ENCODE results near the gene TMEM138.
"Not testable (repeated sequence)": the region's sequence is repeated elsewhere in the genome, so short reads cannot be mapped to it uniquely, and the experiment has no call there.

The TMEM138 gene

GRCh38 chr11:61377461-61378160 is 15.4 kb downstream of the TMEM138 start:
- H3K9ac ChIP-seq = no peak overlapping the region
- H3K4me2 ChIP-seq = no peak overlapping the region
- peaks cover 24% of the 10 kb centered on the region for H3K9me3 ChIP-seq
- H3K27me3 ChIP-seq = no peaks in the 10 kb centered on the region
- H3K4me3 ChIP-seq = no peak overlapping the region
- no peak for TF ChIP-seq Cebpa-rat (IDR thresholded peaks at IDR 0.05)
- no peaks in the 10 kb centered on the region for H4K20me1 ChIP-seq
- H3K4me1 ChIP-seq = no peaks in the 10 kb centered on the region
- H3K27ac ChIP-seq = no peak overlapping the region
- peaks cover 40% of the 10 kb centered on the region for H3K36me3 ChIP-seq

- Histone ChIP-seq H3K27me3 (no peaks in the 10 kb centered on the region), H4K20me1 (no peaks in the 10 kb centered on the region), H3K36me3 (peaks cover 31% of the 10 kb centered on the region), H3K9me3 (peaks cover 14% of the 10 kb centered on the region), H3K4me1 (no peaks in the 10 kb centered on the region), H3K4me3 (no peak overlapping the region), H3K9ac (no peak overlapping the region), H3K4me2 (no peak overlapping the region), H3K27ac (no peak overlapping the region)
- no peak for TF ChIP-seq Cebpa-rat (IDR thresholded peaks at IDR 0.05)
These were observed 16.6 kb downstream of the TMEM138 start for GRCh38 chr11:61378713-61379313.

DNA sequence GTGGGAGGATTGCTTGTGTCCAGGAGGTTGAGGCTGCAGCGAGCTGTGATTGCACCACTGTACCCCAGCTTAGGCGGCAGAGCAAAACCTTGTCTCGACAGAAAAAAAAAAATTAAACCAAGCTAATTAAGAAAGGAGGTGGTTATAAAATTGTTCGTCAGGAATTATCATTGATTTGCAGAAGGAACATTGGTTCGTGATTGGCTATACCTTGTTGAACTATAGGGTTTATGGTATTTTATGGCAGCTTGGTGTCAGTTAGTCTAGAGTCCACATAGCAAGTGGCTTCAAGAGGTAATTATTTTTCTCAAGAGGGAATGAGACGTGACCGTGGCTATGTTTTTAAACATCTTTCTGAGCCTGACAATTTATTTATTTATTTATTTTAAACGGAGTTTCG is 18.7 kb downstream of the TMEM138 start:
- TF ChIP-seq Cebpa-rat (IDR thresholded peaks at IDR 0.05) = no peak
- Histone ChIP-seq H3K4me1 (no peaks in the 10 kb centered on the region), H3K27me3 (no peaks in the 10 kb centered on the region), H3K4me3 (no peak overlapping the region), H3K9ac (no peak overlapping the region), H3K9me3 (no peaks in the 10 kb centered on the region), H3K27ac (no peak overlapping the region), H4K20me1 (no peaks in the 10 kb centered on the region), H3K4me2 (no peak overlapping the region), H3K36me3 (peaks cover 18% of the 10 kb centered on the region)

DNA sequence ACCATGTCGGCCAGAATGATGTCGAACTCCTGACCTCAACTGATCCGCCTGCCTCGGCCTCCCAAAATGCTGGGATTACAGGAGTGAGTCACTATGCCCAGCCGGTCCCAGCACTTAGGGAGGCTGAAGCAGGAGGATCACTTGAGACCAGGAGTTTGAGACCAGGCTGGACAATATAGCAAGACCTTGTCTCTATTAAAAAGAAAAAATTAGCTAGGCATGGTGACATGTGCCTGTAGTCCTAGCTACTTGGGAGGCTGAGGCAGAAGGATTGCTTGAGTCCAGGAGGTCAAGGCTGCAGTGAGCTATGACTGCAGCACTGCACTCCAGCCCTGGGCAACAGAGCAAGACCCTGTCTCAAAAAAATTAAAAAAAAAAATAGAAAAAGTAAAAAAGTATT is 21.7 kb downstream of the TMEM138 start:
- H3K4me3 ChIP-seq, H3K36me3 ChIP-seq, H3K27me3 ChIP-seq, H4K20me1 ChIP-seq, H3K4me1 ChIP-seq, H3K9me3 ChIP-seq, H3K4me2 ChIP-seq, H3K27ac ChIP-seq, H3K9ac ChIP-seq: not testable (repeated sequence)

DNA sequence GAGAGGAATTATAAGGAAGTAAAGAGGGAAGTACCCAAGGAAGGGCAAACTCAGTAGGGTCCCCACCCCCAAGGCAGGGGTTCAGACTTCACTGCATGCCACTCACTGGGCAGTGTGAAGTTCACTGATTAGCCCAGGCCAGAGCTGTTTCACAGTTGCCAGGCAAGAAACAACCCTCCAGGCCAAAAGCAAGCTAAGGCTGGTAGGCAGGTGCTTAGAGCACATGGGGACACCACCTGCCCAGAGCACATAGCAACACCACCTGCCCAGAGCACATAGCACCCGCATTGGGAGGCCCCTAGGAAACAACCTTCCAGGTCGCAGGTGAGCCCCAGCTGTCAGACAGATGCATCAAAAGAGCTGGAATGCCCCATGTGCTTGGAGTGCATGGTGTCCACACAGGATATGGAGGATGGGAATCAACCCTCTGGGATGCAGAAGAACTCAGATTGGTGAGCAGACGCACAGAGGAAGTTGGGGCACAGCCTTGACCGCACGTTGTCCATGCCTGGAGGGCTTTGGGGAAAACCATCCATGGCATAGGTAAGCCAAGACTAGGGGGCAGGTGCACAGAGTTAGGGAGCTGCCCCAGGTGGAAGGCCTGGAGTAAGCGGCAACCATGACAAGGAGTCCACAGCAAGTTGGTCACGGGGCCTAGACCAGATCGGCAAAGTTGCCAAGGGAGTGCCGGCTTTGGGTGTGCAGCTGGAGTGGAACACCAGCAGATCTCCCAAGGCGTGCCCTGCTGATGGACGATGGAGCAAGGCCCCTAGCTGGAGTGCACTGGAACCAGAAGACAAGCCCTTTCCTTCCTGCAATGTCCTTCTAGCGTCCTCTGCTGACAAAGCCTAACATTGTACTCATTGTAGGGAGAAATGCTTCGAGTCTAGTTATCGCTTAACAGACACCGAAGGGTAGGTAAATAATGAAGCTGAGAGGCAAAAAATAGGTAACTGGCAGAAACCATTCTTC is 22.4 kb downstream of the TMEM138 start:
- no peak overlapping the region for H3K4me3 ChIP-seq
- no peak for TF ChIP-seq Cebpa-rat (IDR thresholded peaks at IDR 0.05)
- no peaks in the 10 kb centered on the region for H4K20me1 ChIP-seq
- no peaks in the 10 kb centered on the region for H3K9me3 ChIP-seq
- no peak overlapping the region for H3K9ac ChIP-seq
- no peak overlapping the region for H3K27ac ChIP-seq
- no peak overlapping the region for H3K4me2 ChIP-seq
- no peaks in the 10 kb centered on the region for H3K4me1 ChIP-seq
- no peaks in the 10 kb centered on the region for H3K27me3 ChIP-seq
- peaks cover 7% of the 10 kb centered on the region for H3K36me3 ChIP-seq

DNA sequence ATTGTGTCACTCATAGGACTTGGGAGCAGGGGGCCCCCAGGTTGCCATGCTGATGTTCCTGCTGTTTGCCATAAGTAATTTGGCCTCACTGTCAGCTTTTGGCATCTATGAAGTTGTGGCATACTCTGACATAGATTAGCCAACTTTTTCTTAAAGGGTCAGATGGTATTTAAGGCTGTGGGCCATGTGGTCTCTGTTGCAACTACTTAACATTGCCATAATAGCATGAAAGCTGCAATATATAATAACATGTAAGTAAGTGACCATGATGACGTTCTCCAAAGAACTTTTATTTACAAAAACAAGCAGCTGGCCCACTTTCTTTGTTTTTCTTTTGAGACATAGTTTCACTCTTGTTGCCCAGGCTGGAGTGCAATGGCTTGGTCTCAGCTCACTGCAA is 28.0 kb downstream of the TMEM138 start:
- TF ChIP-seq Cebpa-rat (IDR thresholded peaks at IDR 0.05) = no peak
- Histone ChIP-seq H3K27ac (no peak overlapping the region), H4K20me1 (no peaks in the 10 kb centered on the region), H3K4me1 (peaks cover 11% of the 10 kb centered on the region; the same call in 1 of the 2 replicates), H3K36me3 (0 out of 2 replicates have a peak, but pooled peaks cover 3% of the 10 kb centered on the region), H3K4me2 (no peak overlapping the region), H3K9me3 (no peaks in the 10 kb centered on the region), H3K9ac (no peak overlapping the region), H3K4me3 (no peak overlapping the region), H3K27me3 (peaks cover 30% of the 10 kb centered on the region)

DNA sequence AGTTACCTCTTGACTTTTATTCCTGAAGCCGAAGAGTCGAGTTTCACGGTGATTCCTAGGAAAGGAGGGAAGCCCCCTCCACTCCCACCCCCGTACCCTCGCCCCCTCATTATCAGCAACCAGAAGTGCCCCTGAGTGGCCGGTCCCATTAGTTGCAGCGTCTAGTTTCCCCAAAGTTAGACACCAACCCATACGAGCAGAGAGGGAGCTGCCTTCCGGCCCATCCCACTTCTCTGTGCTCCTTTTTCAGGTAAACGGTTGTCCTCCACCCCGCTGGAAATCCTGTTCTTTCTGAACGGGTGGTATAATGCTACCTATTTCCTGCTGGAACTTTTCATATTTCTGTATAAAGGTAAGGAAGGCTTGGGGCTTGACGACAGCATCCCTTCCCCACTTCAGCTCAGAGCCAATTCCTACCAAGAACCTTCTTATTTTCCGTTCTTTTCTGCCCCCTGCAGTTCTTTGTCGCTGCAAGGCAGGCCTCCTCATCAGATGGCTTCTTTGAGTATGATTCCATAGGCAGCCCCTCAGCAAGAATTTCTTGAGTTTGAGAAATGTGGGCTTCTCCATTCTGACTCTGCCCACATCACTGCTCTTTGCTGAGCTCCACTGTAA is 30.9 kb downstream of the TMEM138 start:
- Histone ChIP-seq H3K9ac (no peak overlapping the region; the same call in 1 of the 2 replicates), H3K9me3 (no peaks in the 10 kb centered on the region), H3K27me3 (peaks cover 30% of the 10 kb centered on the region), H3K27ac (no peak overlapping the region), H3K4me3 (peak overlapping the region; percentile 67), H3K4me2 (peak overlapping the region; percentile 82), H3K36me3 (peaks cover 9% of the 10 kb centered on the region; the same call in 1 of the 2 replicates), H3K4me1 (peaks cover 11% of the 10 kb centered on the region; the same call in 1 of the 2 replicates), H4K20me1 (no peaks in the 10 kb centered on the region)
- no peak for TF ChIP-seq Cebpa-rat (IDR thresholded peaks at IDR 0.05)

DNA sequence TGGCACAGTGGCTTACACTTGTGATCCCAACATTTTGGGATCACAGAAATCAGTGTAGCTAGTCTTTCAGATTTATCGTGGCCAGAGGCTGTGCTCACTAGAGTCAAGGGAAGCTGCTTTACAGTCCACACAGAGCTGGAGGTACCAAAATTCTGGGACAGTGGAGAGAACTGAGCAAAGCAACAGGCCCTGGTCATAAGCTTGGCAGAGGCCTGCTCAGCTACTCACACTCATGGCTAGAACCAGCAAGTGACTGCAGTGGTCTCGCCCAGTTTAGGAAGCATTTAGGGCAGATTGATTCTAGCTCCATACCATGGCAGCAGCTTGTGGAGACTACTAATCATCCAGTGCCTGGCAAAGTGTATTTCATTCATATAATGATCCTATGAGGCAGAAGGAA is 39.0 kb downstream of the TMEM138 start:
- Histone ChIP-seq H3K9me3 (no peaks in the 10 kb centered on the region), H3K4me2 (no peak overlapping the region), H3K9ac (no peak overlapping the region), H3K4me1 (no peaks in the 10 kb centered on the region), H3K36me3 (peaks cover 65% of the 10 kb centered on the region), H3K27ac (no peak overlapping the region), H4K20me1 (peaks cover 31% of the 10 kb centered on the region), H3K4me3 (no peak overlapping the region), H3K27me3 (no peaks in the 10 kb centered on the region)
- no peak for TF ChIP-seq Cebpa-rat (IDR thresholded peaks at IDR 0.05)

- Histone ChIP-seq H3K4me1 (no peaks in the 10 kb centered on the region), H3K27ac (no peak overlapping the region), H3K36me3 (peaks cover 69% of the 10 kb centered on the region), H3K4me2 (no peak overlapping the region), H4K20me1 (peaks cover 35% of the 10 kb centered on the region), H3K9ac (no peak overlapping the region), H3K9me3 (no peaks in the 10 kb centered on the region), H3K27me3 (no peaks in the 10 kb centered on the region), H3K4me3 (no peak overlapping the region)
- TF ChIP-seq Cebpa-rat (IDR thresholded peaks at IDR 0.05) = no peak
These were observed 39.4 kb downstream of the TMEM138 start for GRCh38 chr11:61401573-61401972.
